T-helper 1 cell (primary cell): Measurements from ENCODE around the gene ANKRD44.
"Not testable (repeated sequence)": the region's sequence is repeated elsewhere in the genome, so short reads cannot be mapped to it uniquely, and the experiment has no call there.

Experiments used
- DNase-seq, 5 donors: peaks; one replicate each; pipeline ENCODE4 v3.0.0-alpha.2; 2012 to 2020

Gene ANKRD44

DNA sequence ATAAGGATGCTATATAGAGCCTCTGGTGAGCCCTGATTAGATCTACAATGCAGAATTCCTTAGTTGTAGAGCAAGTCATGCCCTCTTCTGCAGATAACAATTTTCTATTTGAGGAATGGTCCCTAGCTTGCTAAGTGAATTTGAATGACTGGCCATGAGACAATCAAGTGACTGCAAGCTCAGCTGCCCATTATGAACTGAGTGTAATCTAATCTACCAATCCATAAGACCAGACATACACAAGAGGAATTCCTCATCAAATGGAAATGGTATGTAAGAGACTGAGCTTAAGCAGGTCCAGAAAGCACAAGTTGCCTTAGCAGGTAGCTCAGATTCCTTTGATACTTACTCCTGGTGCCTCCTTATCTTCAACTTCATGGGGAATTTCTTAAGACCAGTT lies 4.8 kb upstream of the ANKRD44 start:
- no peak for DNase-seq

DNA sequence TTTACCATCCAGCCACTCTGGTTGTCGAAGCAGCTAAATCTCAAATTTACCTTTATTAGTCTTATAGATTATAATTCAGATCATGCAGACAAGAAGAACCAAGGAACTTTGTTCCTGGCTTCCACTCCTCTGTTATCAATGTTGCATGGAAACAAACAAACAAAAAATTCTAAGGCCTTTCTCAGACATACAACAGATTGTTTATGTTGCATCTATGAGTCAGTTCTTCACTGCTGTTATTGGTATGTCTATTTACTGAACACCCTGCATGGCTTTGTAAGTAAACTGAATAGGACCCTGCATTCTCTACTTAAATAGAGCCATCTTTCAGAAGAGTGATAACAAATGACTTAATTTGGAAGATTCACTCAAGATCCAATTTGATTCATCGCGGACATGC lies 1.6 kb upstream of the ANKRD44 start:
- DNase-seq: no peak

DNA sequence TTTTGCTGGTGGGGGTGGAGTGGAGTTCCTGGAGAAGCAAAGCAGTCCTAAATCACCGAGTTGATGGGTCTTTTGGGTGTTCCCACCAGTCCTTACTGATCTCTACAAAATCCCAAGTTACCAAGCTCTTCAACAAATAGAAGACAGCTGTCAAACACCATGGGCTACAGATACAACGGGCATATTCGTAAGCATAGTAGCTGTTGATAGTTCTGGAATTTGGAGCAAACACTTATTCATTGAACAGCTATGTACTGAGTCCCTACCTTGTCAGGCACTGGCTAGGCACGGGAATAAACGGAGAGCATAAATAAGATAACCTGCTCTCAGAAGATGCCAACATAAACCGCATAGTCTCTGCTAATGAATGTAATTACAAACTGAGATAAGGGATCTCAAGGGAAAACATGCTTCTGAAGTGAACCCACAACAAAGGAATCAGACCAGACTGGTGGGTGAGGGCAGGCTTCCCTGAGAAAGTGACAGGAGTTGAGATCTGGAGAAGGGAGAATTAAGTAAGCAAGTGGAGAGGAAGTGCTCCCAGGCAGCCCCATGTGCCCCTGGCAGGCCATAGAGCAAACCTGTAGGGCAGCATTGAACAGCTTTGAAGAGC lies 947 bp upstream of the ANKRD44 start:
- DNase-seq: no peak

DNA sequence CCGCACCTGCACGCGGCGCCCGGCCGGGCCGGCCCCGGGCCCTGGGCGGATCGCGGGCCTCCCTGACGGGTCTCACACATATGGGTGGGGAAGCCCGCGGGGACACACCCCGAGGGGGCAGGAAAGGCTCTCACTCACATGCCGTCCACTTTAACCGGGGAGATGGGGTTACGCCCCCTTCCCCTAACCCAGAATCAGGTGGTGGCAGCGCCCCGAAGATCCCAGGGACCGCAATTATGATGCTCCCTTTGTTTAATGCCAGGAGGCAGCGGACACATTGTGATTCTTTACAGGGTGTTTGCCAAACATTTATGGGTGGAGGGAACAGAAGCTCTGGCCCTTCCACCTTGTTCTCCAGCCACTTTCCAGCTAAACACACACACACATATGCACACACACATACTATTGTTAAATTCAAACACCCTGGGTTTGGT lies 424 bp upstream of the ANKRD44 start:
- DNase-seq: no peak

DNA sequence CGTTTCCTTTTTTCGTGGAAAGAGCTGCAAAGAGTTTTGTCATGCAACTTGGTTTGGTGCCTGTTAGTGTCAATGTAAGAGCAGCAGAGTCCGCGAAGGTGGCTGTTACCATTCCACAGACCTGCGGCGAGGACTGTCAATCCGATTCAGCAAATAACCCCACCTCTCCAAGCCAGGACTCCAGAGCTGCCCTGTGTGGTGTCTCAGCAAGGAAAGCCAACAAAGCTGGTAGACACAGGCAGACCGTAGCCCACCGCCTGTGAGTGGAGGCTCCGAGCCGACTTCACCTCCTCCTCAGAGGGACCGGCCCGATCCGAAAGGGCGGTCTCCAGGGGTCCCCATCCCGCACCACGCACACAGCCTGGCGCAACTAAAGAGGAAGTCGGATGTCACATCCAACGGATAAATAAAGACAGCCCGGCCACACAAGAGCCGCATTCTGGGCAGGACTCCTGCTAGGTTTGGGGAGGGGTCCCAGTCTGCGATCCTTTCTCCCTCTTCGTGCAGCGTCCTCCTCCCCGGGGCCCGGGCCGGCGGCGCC lies 819 bp downstream of the ANKRD44 start:
- DNase-seq: peak in 3 of 5 donors; percentile 10 to 80 (median 26)

DNA sequence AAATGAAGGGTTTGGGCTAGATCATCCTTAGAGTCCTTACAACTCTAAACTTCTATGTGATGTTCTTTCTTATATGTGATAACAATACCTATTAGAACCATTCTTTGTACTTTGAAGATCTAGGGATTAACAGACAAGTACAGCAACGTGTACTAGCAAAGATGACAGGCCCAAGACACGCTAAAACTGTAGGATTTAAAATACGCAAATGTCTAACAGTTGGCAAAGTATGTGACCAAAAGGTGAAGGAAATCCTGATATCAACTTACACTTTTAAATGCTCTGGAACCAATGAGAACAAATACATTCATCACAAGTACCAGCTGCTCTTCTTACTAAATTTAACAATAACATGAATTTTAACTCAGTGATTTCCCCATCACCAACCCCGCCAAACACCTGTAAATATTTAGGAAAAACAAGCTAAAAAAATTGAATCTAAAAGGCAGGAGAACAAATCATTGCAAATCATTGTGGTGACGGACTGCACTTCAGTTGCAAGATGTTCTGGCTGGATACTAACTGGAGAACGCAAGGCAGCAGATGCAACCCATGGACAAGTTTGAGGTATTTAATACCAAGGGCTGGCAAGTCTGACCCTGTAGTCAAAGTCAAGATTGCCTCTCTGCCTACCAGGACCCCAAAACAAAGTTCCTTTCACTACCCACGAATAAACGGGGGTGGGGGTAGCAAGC lies 1.4 kb downstream of the ANKRD44 start:
- no peak for DNase-seq

DNA sequence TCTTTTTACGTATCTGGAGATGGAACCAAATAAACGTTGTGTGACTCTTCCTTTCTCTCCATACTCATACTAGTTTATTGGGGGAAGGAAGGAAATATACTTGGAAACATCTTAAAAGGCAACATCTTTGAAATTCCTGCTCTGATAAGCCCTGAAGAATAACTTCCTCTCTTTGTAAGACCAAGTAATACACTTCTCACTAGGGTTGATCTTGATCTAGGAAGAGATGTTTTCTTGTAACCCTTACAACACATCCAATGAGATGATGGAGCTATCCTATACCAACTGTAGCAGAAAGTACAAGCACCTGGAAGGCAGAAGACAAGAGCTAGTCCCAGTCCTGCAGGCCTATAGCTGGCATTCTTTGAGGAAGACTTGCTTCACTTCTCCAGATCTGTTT lies 2.0 kb downstream of the ANKRD44 start:
- DNase-seq: peak in 1 of 5 donors; percentile 66

DNA sequence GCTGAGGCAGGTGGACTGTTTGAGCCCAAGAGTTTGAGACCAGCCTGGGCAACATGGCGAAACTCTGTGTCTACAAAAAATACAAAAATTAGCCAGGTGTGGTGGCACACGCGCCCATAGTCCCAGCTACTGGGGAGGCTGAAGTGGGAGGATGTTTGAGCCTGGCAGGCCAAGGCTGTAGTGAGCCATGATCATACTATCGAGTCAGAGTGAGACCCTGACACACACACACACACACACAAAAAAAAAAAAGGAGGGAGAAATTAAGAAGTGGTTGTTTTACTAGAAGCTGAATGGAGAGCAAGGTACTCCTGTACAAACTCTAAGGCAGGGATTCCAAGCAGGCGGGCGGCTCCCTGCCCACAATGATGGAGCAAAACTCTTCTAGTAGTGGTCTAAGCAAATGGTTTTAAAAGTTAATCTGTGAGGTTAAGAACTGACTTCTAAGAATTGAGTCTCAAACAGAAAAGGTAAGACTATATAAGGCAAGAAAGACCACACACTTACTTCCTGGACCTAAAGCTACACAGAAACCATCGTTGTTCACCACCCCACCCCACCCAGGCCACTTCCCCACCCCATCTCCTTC lies 2.6 kb downstream of the ANKRD44 start:
- peak in 1 of 5 donors; percentile 91 for DNase-seq

DNA sequence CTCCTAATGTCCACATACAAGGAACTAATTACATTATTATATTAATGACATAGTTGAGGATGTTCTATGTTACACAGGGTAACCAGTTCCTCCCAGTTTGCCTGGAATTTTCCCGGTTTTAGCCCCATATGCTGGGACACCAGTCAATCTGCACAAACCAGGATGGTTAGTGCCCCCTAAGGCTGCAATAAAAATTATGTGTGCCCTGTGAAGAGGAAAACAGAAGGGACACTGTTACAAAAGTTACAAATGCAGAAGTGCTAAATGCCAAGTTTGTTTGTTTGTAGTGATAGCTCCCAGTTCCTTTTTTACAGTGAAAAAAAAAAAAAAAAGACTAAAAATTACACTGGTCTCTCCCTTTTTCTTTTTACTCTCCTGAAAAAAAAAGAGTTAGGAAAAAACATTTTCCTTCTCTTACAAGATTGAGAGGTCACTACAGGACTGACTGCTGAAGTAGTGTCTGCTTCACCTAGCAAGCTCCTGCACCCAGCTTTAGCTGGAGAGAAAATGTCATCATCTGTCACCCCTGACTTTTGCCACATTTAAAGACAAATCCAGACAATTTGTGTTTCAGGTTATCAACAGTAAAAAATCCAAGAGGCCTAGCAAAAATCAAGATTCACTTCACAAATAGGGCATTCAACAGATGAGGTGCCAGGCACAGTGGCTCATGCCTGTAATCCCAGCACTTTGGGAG lies 3.2 kb downstream of the ANKRD44 start:
- no peak for DNase-seq

DNA sequence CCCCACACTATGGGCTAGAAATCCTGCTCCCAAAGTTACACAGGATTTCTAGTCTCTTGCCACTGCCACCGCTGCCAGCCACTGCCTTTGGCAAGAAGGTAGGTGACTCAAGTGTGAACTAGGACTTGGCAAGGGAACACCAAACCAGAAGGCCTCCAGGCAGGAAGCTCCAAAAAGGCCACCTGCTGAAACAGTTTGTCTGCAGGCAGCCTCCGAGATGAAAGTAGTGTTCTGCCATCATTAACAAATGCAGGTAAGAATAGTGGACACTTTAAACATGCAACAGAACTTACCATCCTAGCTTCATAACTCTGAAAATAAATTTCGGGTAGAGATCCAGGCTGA lies 3.9 kb downstream of the ANKRD44 start:
- peak in 2 of 5 donors; percentile 28 to 69 for DNase-seq

DNA sequence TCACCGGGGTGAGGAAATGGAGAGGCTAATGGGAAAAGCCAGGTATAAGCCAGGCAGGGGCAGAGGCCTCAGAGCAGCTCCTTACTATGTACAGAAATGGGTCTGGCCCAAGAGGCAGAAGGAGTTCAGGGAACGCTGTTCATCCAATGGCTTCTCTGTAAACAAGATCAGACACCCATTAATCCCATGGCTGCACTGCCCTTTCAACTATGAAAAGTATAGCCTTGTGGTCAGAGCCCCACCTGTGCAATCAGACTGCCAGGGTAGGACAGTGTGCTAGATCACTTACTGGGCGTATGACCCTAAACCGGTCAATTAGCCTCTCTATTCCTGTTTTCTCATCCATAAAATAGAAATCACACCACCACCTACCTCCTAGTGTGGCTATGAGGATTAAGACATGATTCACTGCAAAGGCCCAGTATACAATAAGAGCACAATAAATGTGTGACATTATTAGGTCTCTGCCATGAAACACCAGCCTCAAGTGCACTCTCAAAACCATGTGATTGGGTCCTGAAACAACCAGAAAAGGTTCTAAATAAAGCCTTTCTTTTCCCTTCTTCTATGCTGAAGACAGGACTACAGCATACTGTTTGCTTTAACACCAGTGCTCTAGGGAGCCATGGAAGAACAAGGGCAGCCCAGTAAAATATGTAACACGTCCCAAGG lies 4.4 kb downstream of the ANKRD44 start:
- no peak for DNase-seq

DNA sequence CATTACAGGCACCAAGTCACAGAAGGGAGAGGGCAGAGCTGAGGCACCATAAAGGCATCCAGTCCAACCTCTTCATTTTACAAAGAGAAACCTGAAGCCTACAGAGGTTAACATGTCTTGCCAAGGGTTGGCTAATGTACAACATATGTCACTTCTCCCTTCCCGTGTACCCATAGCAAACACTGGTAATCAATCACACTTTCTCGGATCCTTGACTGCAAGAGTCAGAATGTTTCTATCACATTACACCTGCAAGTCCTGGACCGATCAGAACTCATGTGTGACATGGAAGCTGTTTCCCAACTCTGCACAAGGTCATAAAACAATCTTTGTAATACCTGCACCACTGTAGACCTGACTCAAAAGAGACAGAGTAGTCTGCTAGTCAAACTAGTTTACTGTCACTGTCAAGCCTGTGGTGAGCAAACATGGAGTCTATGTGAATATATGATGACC lies 6.0 kb downstream of the ANKRD44 start:
- peak in 1 of 5 donors; percentile 74 for DNase-seq

DNA sequence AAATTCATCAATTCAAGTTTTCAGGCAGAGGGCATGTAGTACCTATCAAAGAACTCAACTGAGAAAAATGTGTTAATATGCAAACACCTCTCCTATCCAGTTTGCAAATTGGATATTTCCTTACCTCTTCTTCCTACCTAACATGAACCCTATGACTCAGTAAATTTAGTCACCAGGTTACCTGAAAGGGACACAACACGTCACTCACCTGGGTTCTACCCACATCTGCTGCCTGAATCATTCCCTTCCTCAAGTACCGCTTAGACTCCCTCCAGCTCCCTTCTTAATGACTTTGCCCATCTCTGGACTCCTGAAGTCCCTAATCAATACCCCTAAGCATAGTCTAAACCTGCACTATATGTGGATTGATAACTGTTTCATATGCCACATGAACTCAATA lies 10.4 kb downstream of the ANKRD44 start:
- no peak for DNase-seq

DNA sequence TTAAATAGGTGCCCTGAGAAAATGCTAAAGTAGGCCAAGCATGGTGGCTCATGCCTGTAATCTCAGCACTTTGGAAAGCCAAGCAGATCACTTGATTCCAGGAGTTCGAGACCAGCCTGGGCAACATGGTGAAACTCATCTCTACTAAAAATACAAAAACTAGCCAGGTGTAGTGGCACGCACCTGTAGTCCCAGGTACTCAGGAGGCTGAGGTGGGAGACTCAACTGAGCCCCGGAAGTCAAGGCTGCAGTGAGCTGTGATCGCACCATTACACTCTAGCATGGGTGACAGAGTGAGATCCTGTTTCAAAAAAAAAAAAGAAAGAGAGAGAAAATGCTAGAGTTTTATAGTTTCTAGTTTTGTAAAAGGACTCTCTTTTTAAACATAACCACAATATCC lies 12.0 kb downstream of the ANKRD44 start:
- peak in 1 of 5 donors; percentile 69 for DNase-seq

DNA sequence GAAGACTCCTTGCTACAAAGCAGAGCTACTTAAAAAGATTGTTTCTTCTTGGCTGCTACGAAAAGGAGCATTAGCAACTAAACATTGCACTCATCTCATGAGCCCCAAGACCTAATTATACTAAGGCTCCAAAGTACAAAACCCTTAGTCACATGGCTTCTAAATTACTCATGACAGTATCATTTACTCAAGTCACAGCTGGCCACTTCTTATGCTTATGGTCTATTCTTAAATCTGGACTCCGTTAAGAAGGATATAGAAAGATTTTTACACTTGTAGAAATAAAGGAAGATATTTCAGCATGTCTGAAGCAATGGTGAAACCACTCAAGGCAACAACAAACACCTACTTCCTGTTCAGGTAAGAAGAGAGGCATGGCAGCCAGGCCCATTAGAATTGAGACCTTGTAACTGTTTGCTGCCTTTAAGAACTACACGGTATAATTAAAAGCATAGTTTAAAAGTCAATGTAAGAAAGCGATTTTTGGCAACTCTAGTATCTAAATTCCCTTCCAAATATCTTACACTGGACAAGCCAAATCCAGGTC lies 12.7 kb downstream of the ANKRD44 start:
- DNase-seq: peak in 1 of 5 donors; percentile 66

DNA sequence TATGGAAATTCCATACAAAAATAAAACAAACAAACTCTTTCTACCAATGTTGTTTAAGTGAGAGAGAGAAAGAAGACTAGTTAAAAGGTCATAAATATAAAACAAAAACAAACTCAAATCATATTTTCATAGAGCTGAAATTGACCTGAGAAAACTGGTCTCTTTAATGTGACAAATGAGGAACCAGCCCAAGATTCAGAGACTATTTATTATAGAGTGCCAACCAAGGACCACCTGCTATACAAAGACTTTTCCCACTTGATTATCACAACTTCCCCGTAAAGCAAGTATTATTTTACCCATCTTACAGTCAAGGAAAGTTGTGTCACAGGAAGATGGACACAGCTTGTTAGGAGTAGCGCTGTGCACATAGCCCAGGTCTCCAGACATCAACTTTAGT lies 13.3 kb downstream of the ANKRD44 start:
- no peak for DNase-seq

DNA sequence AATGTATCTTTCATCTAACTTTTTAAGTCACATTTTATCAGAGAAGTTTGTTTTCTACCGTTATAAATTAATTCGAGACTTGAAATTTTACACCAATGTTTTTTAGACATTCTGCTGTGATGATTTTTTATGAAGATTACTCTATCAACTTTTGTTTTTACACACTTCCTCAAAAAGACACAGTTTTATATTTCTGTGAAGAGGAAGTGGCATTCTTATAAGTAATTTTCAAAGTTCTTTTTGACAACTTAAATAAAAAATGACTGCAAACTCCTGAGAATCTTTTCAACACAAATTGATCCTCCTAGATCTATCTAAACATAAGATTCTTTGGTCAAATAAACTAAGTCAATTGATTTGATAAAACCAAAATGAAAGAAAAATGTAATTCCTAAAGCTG lies 13.7 kb downstream of the ANKRD44 start:
- peak in 1 of 5 donors; percentile 49 for DNase-seq

DNA sequence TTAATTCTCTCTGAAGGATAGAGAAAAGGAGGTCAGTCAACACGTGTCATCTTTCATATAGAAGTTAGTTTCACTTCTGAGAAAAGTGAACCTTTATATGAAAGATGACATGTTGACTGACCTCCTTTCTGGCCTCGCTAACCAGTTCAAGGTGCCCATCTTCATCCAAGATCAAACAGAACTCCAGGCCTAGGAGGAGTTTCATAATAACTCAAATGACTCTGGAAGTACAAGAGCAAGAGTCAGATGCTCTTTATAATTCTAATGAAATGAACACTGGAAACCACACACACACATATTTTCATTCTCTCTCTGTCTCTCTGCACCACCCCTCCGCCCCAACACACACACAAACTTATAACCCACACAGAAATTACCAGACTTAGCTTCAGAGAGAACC lies 16.3 kb downstream of the ANKRD44 start:
- DNase-seq: peak in 1 of 5 donors; percentile 63

DNA sequence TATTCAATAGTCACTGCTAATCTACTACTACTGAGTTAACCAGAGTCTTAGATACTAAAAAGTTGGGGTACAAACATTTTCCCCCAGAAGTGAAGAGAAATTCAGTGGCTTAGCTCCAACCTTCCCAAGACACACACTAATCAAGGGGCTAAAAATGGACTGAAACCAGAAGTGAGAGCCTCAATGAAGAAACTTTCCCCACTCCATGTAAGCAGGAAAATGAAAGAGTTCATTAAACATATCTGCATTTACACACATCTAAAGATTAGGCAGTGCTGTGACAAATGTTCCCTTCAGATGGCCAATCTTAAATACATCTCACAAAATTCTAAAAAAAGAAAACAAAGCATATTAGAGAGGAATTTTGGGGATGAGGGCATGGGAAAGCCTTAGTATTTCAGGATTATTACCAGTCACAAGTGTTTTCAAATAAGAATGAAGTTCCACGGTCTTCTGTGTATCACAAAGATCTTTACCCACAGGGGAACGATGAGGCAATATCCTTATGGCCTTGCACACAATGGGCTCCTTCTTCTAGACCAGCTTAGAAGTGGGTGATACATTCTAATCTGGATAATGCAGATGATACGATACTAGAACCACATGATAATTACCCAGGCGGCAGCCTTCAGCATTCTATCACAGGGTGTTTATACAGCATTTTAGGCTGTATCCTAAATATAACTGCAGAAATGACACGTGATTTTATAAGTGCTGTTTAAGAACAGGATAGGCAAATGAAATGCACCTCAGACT lies 17.1 kb downstream of the ANKRD44 start:
- peak in 1 of 5 donors; percentile 81 for DNase-seq

DNA sequence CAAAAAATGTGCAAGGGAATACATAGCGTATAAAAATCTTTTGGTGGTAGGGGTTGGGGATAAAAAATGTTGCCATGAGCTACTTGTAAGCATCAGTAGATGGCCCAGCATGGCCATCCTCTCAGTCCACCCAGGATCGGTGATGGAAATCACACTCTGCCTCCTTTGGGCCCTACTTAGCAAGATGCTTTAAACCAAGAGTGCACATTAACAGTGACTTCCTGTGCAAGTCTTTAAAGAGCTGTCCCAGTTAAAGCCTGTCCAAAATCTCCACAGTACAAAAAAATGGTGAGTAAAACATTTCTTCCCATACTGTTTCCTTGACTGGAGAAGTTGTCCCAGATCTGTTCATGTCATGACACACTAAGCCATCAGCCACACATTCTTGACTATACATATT lies 18.0 kb downstream of the ANKRD44 start:
- peak in 1 of 5 donors; percentile 73 for DNase-seq

DNA sequence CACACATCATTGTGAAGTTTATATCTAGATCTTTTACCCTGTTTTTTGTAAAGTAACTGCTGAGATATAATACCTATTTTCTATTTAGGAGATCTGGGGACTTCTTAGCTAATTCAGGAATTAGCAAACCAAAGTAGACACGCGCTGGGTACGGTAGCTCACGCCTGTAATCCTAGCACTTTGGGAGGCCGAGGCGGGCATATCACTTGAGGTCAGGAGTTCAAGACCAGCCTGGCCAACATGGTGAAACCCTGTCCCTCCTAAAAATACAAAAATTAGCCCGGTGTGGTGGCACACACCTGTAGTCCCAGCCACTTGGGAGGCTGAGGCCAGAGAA lies 23.0 kb downstream of the ANKRD44 start:
- DNase-seq: not testable (repeated sequence)
